Activated T-helper 9 cell treated with anti-CD3 and anti-CD28 coated beads, Interleukin-2, amount 50 U/mL, for 16 hours (primary cell): ENCODE results near the gene OR11H1.
"Not testable (repeated sequence)": the region's sequence is repeated elsewhere in the genome, so short reads cannot be mapped to it uniquely, and the experiment has no call there.

Experiments used
- DNase-seq: peaks from one replicate; pipeline ENCODE4 v3.0.0-alpha.2; 2020; ENCODE audit warnings: low read depth

The OR11H1 gene

GRCh38 chr22:15527892-15528291 is at the start of gene OR11H1:
OR11H1 (plus strand) TSS chr22:15528192; CDS start chr22:15528192, 0 bp downstream.
- DNase-seq, result not testable (repeated sequence)

- not testable (repeated sequence) for DNase-seq
These were observed 18.0 kb upstream of the OR11H1 start for GRCh38 chr22:15509967-15510366.

GRCh38 chr22:15515896-15516295 is 12.1 kb upstream of the OR11H1 start:
- not testable (repeated sequence) for DNase-seq

GRCh38 chr22:15553767-15554166 is 25.8 kb downstream of the OR11H1 start:
- not testable (repeated sequence) for DNase-seq

GRCh38 chr22:15563461-15563860 is 35.5 kb downstream of the OR11H1 start:
- not testable (repeated sequence) for DNase-seq

- not testable (repeated sequence) for DNase-seq
These were observed 37.1 kb downstream of the OR11H1 start for GRCh38 chr22:15565063-15565462.
